Vagina (tissue), 2 donors: Measurements from ENCODE around the gene RBPJ. TPM values are rescaled to one million over a fixed set of nuclear protein-coding genes. Genes with fewer than 3 reads are reported as not detected.

ENCODE experiments used
- DNase-seq, 2 donors: peaks; one replicate each; pipeline ENCODE4 v3.0.0-alpha.2; 2017; ENCODE audit errors: extremely low spot score in 2 of 2
- H3K27ac ChIP-seq: fragments of 200-600 bp; sonication (generic); one replicate; pipeline ENCODE4 v1.5.1; 2019
- H3K27me3 ChIP-seq: fragments of 200-600 bp; sonication (generic); one replicate; pipeline ENCODE4 v1.5.1; 2019
- H3K36me3 ChIP-seq, 2 donors: fragments of 200-600 bp; sonication (generic); one replicate each; pipeline ENCODE4 v1.5.1; 2017 to 2019
- H3K4me1 ChIP-seq: fragments of 200-600 bp; sonication (generic); one replicate; pipeline ENCODE4 v1.5.1; 2019
- H3K4me3 ChIP-seq, 2 donors: fragments of 200-600 bp; sonication (generic); 1 replicate in 1 of 2; 2 replicates in 1 of 2; pipeline ENCODE4 v1.5.1; 2016 to 2019
- H3K9me3 ChIP-seq: fragments of 200-600 bp; sonication (generic); one replicate; pipeline ENCODE4 v1.5.1; 2019
- POLR2A ChIP-seq, 2 donors: fragments of 450-650 bp; IDR thresholded peaks; one replicate each; pipeline ENCODE4 v1.6.1; 2017; ENCODE audit warnings: antibody characterized with exemption in 2 of 2, mild to moderate bottlenecking in 2 of 2, moderate library complexity in 2 of 2
- POLR2AphosphoS5 ChIP-seq, 2 donors: sonication (generic); formaldehyde crosslinking; IDR thresholded peaks; one replicate each; pipeline ENCODE4 v1.9.0; 2017; ENCODE audit warnings: antibody characterized with exemption in 2 of 2, mild to moderate bottlenecking in 2 of 2, low read depth in 1 of 2; ENCODE audit not compliant: insufficient read depth in 1 of 2
- intact Hi-C: fragments of 100-400 bp; cut with DNase I; formaldehyde crosslinking; loops from one replicate; pipeline ENCODE4 v1.15.1; 2023
- total RNA-seq: library from RNA; depleted of rRNA; stranded (reverse); fragments of >200 nt; gene quantifications from one replicate; pipeline ENCODE4 v1.2.3, GENCODE V29; 2016
- TF ChIP-seq, protein P1 (sequence below), 3 experiments: fragments of 450-650 bp in 2 of 3; fragments of 200-600 bp in 1 of 3; sonication (generic) in 1 of 3; IDR thresholded peaks; one replicate each; pipeline ENCODE4 v1.5.1; 2017 to 2019; ENCODE audit warnings: antibody characterized with exemption in 3 of 3, mild to moderate bottlenecking in 2 of 3, moderate library complexity in 2 of 3

The RBPJ gene
- total RNA-seq, 1 donor from 2014 or later: 50.8 TPM

- H3K27me3 ChIP-seq: no peaks in the 10 kb centered on the region
- H3K36me3 ChIP-seq: peaks cover 0 to 9% of the 10 kb centered on the region in 2 donors
- TF ChIP-seq POLR2AphosphoS5 (IDR thresholded peaks at IDR 0.05; ENCODE audit: insufficient read depth in 1 of 2, low read depth in 1 of 2) (no peak), POLR2A (IDR thresholded peaks at IDR 0.05) (no peak)
- TF ChIP-seq, protein P1, sequence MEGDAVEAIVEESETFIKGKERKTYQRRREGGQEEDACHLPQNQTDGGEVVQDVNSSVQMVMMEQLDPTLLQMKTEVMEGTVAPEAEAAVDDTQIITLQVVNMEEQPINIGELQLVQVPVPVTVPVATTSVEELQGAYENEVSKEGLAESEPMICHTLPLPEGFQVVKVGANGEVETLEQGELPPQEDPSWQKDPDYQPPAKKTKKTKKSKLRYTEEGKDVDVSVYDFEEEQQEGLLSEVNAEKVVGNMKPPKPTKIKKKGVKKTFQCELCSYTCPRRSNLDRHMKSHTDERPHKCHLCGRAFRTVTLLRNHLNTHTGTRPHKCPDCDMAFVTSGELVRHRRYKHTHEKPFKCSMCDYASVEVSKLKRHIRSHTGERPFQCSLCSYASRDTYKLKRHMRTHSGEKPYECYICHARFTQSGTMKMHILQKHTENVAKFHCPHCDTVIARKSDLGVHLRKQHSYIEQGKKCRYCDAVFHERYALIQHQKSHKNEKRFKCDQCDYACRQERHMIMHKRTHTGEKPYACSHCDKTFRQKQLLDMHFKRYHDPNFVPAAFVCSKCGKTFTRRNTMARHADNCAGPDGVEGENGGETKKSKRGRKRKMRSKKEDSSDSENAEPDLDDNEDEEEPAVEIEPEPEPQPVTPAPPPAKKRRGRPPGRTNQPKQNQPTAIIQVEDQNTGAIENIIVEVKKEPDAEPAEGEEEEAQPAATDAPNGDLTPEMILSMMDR (IDR thresholded peaks at IDR 0.05): no peak
- H3K4me1 ChIP-seq: no peaks in the 10 kb centered on the region
- no peak for DNase-seq
- intact Hi-C loops: loop anchor here (10.0 kb wide), 1 partner anchor 394 kb away; no protein-coding TSS in a partner anchor
- no peaks in the 10 kb centered on the region for H3K9me3 ChIP-seq
- H3K4me3 ChIP-seq: no peak overlapping the region
- H3K27ac ChIP-seq: no peak overlapping the region
These were observed 98.0 kb downstream of the RBPJ start for GRCh38 chr4:26418850-26419249.

DNA sequence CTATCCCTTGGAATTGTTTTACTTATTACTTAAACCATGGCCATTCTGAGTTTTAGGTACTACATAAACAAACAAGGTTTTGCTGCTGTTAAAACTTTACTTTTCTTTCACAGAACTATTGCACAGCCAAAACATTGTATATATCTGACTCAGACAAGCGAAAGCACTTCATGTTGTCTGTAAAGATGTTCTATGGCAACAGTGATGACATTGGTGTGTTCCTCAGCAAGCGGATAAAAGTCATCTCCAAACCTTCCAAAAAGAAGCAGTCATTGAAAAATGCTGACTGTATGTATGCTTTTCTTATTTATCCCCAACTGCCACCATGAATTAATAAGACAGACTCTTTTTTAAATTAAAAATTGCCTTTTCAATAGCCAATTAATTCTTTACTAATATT lies 99.6 kb downstream of the RBPJ start:
- no peak for DNase-seq
- TF ChIP-seq POLR2AphosphoS5 (IDR thresholded peaks at IDR 0.05; ENCODE audit: insufficient read depth in 1 of 2, low read depth in 1 of 2): no peak
- TF ChIP-seq, protein P1 (IDR thresholded peaks at IDR 0.05): no peak
- no peak for TF ChIP-seq POLR2A (IDR thresholded peaks at IDR 0.05)
- peaks cover 0 to 18% of the 10 kb centered on the region in 2 donors for H3K36me3 ChIP-seq
- H3K27ac ChIP-seq: no peak overlapping the region
- H3K27me3 ChIP-seq: no peaks in the 10 kb centered on the region
- no peaks in the 10 kb centered on the region for H3K4me1 ChIP-seq
- intact Hi-C loops: no loop called here
- H3K4me3 ChIP-seq: no peak overlapping the region
- no peaks in the 10 kb centered on the region for H3K9me3 ChIP-seq

DNA sequence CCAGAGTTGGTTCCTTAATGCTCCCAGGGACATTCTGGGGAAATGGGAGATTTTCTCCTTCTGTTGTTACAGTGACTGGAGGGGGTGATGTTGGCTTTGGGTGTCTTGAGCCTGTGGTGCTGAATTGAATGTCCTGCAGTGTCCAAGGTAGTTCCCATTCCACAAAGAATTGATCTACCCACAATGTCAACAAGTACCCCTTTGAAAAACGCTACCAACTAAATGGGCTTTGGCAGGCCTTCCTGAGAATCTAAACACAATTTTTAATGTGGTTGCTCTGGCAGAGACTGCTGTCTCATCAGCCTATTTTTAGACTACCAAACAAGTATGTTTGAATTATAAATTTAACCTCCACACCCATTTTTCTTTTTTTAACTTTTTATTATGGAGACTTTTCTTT lies 100.1 kb downstream of the RBPJ start:
- no peaks in the 10 kb centered on the region for H3K27me3 ChIP-seq
- H3K4me1 ChIP-seq: no peaks in the 10 kb centered on the region
- no peak overlapping the region for H3K27ac ChIP-seq
- peaks cover 0 to 20% of the 10 kb centered on the region in 2 donors for H3K36me3 ChIP-seq
- no peak for DNase-seq
- TF ChIP-seq, protein P1 (IDR thresholded peaks at IDR 0.05): no peak
- TF ChIP-seq POLR2AphosphoS5 (IDR thresholded peaks at IDR 0.05; ENCODE audit: insufficient read depth in 1 of 2, low read depth in 1 of 2) (no peak), POLR2A (IDR thresholded peaks at IDR 0.05) (no peak)
- intact Hi-C loops: no loop called here
- no peaks in the 10 kb centered on the region for H3K9me3 ChIP-seq
- H3K4me3 ChIP-seq: no peak overlapping the region

DNA sequence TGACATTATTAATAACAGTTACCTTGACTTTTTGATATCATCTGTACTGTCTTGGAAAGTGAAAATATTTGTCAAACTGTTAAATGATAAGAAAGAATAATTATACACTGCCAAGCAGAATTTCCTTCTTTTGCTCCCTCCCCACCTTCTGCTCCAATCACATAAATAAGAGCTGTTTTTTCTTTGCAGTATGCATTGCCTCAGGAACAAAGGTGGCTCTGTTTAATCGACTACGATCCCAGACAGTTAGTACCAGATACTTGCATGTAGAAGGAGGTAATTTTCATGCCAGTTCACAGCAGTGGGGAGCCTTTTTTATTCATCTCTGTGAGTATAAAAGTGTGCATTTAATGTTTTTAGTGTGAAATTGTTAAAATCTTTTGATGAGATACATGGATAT lies 103.3 kb downstream of the RBPJ start:
- H3K36me3 ChIP-seq: peaks cover 0 to 25% of the 10 kb centered on the region in 2 donors
- no peak overlapping the region for H3K4me3 ChIP-seq
- H3K4me1 ChIP-seq: no peaks in the 10 kb centered on the region
- TF ChIP-seq POLR2AphosphoS5 (IDR thresholded peaks at IDR 0.05; ENCODE audit: insufficient read depth in 1 of 2, low read depth in 1 of 2) (no peak), POLR2A (IDR thresholded peaks at IDR 0.05) (no peak)
- TF ChIP-seq, protein P1 (IDR thresholded peaks at IDR 0.05): no peak
- H3K9me3 ChIP-seq: no peaks in the 10 kb centered on the region
- H3K27me3 ChIP-seq: no peaks in the 10 kb centered on the region
- no peak overlapping the region for H3K27ac ChIP-seq
- intact Hi-C loops: no loop called here
- DNase-seq: no peak

GRCh38 chr4:26424838-26425237 lies 104.0 kb downstream of the RBPJ start:
- no peaks in the 10 kb centered on the region for H3K27me3 ChIP-seq
- H3K36me3 ChIP-seq: peaks cover 0 to 29% of the 10 kb centered on the region in 2 donors
- no peaks in the 10 kb centered on the region for H3K4me1 ChIP-seq
- intact Hi-C loops: no loop called here
- DNase-seq: no peak
- no peak overlapping the region for H3K27ac ChIP-seq
- TF ChIP-seq POLR2A (IDR thresholded peaks at IDR 0.05) (no peak), POLR2AphosphoS5 (IDR thresholded peaks at IDR 0.05; ENCODE audit: insufficient read depth in 1 of 2, low read depth in 1 of 2) (no peak)
- TF ChIP-seq, protein P1 (IDR thresholded peaks at IDR 0.05): no peak
- no peaks in the 10 kb centered on the region for H3K9me3 ChIP-seq
- H3K4me3 ChIP-seq: no peak overlapping the region
